ENCODE measurements around the gene WDFY2. TPM values are rescaled to one million over a fixed set of nuclear protein-coding genes. Genes with fewer than 3 reads are reported as not detected.

WDFY2 gene
- total and polyA plus RNA-seq, 10 of the 15 experiments (the other 5 are each of a cell fraction or from before 2014, with no cell fraction given), result 2.1 to 13.0 (median 8.1) TPM

DNA sequence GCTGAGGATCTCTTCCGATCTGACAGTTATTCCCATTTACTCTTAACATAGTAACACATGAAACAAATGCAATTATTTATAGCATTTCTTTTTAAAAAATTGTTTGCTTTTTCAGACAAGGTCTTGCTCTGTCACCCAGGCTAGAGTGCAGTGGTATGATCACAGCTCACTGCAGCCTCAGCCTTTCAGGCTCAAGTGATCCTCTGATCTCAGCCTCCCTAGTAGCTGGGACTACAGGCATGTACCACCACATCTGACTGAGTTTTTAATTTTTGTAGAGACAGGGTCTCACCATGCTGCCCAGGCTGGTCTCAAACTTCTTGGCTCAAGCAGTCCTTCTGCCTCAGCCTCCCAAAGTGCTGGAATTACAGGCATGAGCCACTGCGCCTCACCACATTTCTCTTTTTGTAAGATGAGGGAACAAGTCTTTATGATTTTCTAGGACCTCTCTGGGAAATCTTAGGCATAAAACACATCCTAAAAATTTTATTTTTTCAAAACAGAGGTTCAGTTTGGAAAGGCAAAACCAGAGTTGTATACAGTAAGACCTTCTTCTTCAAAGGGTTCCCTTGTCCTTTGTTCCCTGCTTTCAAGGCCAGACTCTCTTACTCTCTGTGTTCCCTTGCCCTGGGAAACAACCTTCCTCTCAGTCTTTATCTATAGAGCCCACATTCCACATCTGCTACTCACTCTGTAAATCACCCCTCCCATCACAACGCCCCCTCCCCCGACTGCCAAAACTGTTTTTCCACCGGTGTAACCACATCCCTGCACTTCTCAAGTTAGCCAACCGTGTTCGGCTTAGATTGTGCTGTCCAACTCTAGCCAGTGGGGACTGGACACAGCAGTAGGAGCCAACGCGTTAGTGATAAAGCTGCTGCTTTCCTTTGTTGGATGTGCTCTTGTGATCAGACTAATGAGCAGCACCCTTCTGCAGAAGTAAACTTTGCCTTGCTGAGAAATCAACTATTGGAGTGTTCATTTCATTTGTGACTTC, 163.5 kb downstream of the WDFY2 start:
- no TSS peak for BruUV-seq (replicated peaks)
- no peak for DNase-seq (ENCODE audit: low read depth, low spot score)
- SMC1A ChIA-PET (ENCODE audit: uncharacterized antibody, unreplicated experiment), result interaction anchor here (2.1 to 2.3 kb wide), 2 partner anchors 8 to 9 kb away, joined by 5 to 6 read pairs; no protein-coding TSS in a partner anchor
- no peak overlapping the region for H3K27ac ChIP-seq (ENCODE audit: control insufficient read depth, insufficient read depth)
- intact Hi-C loops (cut with micrococcal nuclease; ENCODE audit: unreplicated experiment), result no loop called here
- no peaks in the 10 kb centered on the region for H3K27me3 ChIP-seq (replicated peaks in 1 of 2; ENCODE audit: control insufficient read depth in 2 of 2, insufficient read depth in 2 of 2, low read length in 1 of 2)
- no peak overlapping the region for H2AFZ ChIP-seq (ENCODE audit: control insufficient read depth, low read depth, low read length)
- TF ChIP-seq CBX5 (IDR thresholded peaks at IDR 0.05; ENCODE audit: low read depth) (peak; percentile 90; the same call in 1 of the 2 replicates), EP300 (IDR thresholded peaks at IDR 0.05; ENCODE audit: borderline replicate concordance in 1 of 2, control insufficient read depth in 1 of 2, low read depth in 2 of 2, low read length in 2 of 2) (no peak)
- peaks cover 13% of the 10 kb centered on the region; the same call in 2 of the 3 replicates for H3K9me3 ChIP-seq (replicated peaks; ENCODE audit: control insufficient read depth, insufficient read depth, low read length)
- peak; percentile 59 for FAIRE-seq
- CTCF ChIA-PET, result interaction anchor here (2.1 kb wide), 1 partner anchor 10 kb away, joined by 6 read pairs; no protein-coding TSS in a partner anchor
- no peaks in the 10 kb centered on the region for H4K20me1 ChIP-seq (ENCODE audit: control insufficient read depth, insufficient read depth)
- POLR2A ChIA-PET, result no interaction called here
- H3K4me2 ChIP-seq (ENCODE audit: control insufficient read depth, insufficient read depth), result no peak overlapping the region
- no peaks in the 10 kb centered on the region for H3K79me2 ChIP-seq (ENCODE audit: control insufficient read depth, insufficient read depth, low read length)
- no peak overlapping the region for H3K4me3 ChIP-seq
- in situ Hi-C loops (cut with MboI), result no loop called here
- no peak for ATAC-seq
- H3K36me3 ChIP-seq (ENCODE audit: control insufficient read depth in 2 of 2, insufficient read depth in 2 of 2, low read length in 1 of 2), result peaks cover 0 to 6% of the 10 kb centered on the region in 2 experiments; a peak in 2 of 4 replicates
- 97% methylated on average over 9 of the region's 9 CpGs for WGBS (ENCODE audit: insufficient coverage, insufficient replicate concordance, low lambda C conversion rate, missing lambda C conversion rate)
- H3K9ac ChIP-seq (ENCODE audit: control insufficient read depth, insufficient read depth, low read length), result no peak overlapping the region
- RAD21 ChIA-PET (ENCODE audit: unreplicated experiment), result no interaction called here
- no peaks in the 10 kb centered on the region for H3K4me1 ChIP-seq (ENCODE audit: control insufficient read depth, insufficient read depth, low read length)

DNA sequence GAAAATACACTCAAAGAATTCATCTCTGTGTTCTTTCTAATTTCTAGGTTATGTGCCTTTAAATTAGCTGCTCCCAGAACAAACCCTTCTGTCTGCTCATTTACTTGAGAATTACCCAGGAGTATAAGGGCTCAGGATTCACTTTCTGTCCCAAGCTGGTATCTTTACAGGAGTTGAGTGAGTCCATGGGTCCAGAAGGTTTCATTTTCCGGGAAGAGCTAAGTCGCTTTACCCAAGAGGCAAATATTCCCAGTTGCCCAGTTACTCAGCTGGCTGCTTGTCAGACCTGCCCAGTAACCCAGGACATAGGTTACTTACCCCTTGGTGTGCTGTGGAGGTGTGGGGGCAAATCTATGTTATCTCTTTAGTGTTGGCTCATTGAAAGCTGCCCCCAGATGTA, 172.4 kb downstream of the WDFY2 start:
- DNase-seq (ENCODE audit: low read depth, low spot score) (no peak), FAIRE-seq (no peak), ATAC-seq (no peak)
- Histone ChIP-seq H3K4me2 (ENCODE audit: control insufficient read depth, insufficient read depth) (no peak overlapping the region), H3K27me3 (replicated peaks in 1 of 2; ENCODE audit: control insufficient read depth in 2 of 2, insufficient read depth in 2 of 2, low read length in 1 of 2) (no peaks in the 10 kb centered on the region), H3K4me3 (no peak overlapping the region), H4K20me1 (ENCODE audit: control insufficient read depth, insufficient read depth) (no peaks in the 10 kb centered on the region), H3K9me3 (replicated peaks; ENCODE audit: control insufficient read depth, insufficient read depth, low read length) (no peaks in the 10 kb centered on the region), H3K27ac (ENCODE audit: control insufficient read depth, insufficient read depth) (no peak overlapping the region), H3K36me3 (ENCODE audit: control insufficient read depth in 2 of 2, insufficient read depth in 2 of 2, low read length in 1 of 2) (peaks cover 2 to 14% of the 10 kb centered on the region in 2 experiments; a peak in 2 of 4 replicates), H2AFZ (ENCODE audit: control insufficient read depth, low read depth, low read length) (no peak overlapping the region), H3K4me1 (ENCODE audit: control insufficient read depth, insufficient read depth, low read length) (no peaks in the 10 kb centered on the region), H3K9ac (ENCODE audit: control insufficient read depth, insufficient read depth, low read length) (no peak overlapping the region), H3K79me2 (ENCODE audit: control insufficient read depth, insufficient read depth, low read length) (no peaks in the 10 kb centered on the region)
- SMC1A ChIA-PET (ENCODE audit: uncharacterized antibody, unreplicated experiment), result interaction anchor here (0.7 to 2.1 kb wide), 4 partner anchors 9 to 16 kb away, joined by 3 to 6 read pairs (median 4); no protein-coding TSS in a partner anchor
- RAD21 ChIA-PET (ENCODE audit: unreplicated experiment), result interaction anchor here (1.2 to 2.6 kb wide), 3 partner anchors 41 to 303 kb away, joined by 3 to 7 read pairs (median 3); no protein-coding TSS in a partner anchor
- in situ Hi-C loops (cut with MboI) (no loop called here), intact Hi-C loops (cut with micrococcal nuclease; ENCODE audit: unreplicated experiment) (no loop called here)
- TF ChIP-seq RBBP5 (conservative IDR thresholded peaks at IDR 0.05) (no peak), HDGF (IDR thresholded peaks at IDR 0.05) (no peak), MTA3 (IDR thresholded peaks at IDR 0.05; ENCODE audit: borderline replicate concordance, low read length) (no peak), MTA2 (IDR thresholded peaks at IDR 0.05; ENCODE audit: low read depth) (no peak)
- no TSS peak for BruUV-seq (replicated peaks)
- 100% methylated on average over 2 of the region's 2 CpGs for WGBS (ENCODE audit: insufficient coverage, insufficient replicate concordance, low lambda C conversion rate, missing lambda C conversion rate)
- POLR2A ChIA-PET, result interaction anchor here (0.6 kb wide), 1 partner anchor 19 kb away, joined by 4 read pairs; no protein-coding TSS in a partner anchor
- CTCF ChIA-PET, result interaction anchor here (1.0 to 2.4 kb wide), 5 partner anchors 10 to 322 kb away, joined by 3 to 8 read pairs (median 4); no protein-coding TSS in a partner anchor

Data from GM12878 (cell line).